ENCODE results near the gene GAB4. TPM values are rescaled to one million over a fixed set of nuclear protein-coding genes. Genes with fewer than 3 reads are reported as not detected.

GAB4 gene
- total RNA-seq, 2 experiments from 2014 or later = not detected

DNA sequence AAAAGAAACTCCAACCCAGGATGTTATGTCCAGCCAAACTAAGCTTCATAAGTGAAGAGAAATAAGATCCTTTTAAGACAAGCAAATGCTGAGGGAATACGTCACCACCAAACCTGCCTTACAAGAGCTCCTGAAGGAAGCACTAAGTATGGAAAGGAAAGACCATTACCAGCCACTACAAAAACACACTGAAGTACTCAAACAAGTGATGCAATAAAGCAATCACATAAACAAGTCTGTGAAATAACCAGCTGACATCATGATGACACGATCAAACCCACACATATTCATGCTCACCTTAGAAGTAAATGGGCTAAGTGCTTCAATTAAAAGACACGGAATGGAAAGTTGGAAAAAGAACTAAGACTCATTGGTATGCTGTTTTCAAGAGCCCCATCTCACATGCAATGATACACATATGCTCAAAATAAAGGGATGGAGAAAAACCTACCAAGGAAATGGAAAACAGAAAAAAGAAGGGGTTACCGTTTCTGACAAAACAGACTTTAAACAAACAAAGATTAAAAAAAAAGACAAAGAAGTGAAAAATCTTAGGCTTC is 82.5 kb downstream of the GAB4 start:
- Mint-ChIP-seq H3K4me3 (no peak overlapping the region), H3K36me3 (ENCODE audit: low read depth) (no peaks in the 10 kb centered on the region), H3K9me3 (no peaks in the 10 kb centered on the region), H3K27me3 (peaks cover 71% of the 10 kb centered on the region), H3K27ac (no peak overlapping the region), H3K4me1 (ENCODE audit: low read depth) (no peaks in the 10 kb centered on the region)
- intact Hi-C loops (cut with DNase I, micrococcal nuclease) = no loop called here
- Histone ChIP-seq H3K27ac (ENCODE audit: low read depth in 1 of 2, low read length in 2 of 2) (no peak overlapping the region), H3K36me3 (ENCODE audit: insufficient read depth, low read length) (no peaks in the 10 kb centered on the region), H3K4me3 (ENCODE audit: low read length) (no peak overlapping the region), H3K9me3 (ENCODE audit: control insufficient read depth in 1 of 2, insufficient read depth in 1 of 2, low read length in 2 of 2) (no peaks in the 10 kb centered on the region), H3K27me3 (ENCODE audit: control insufficient read depth in 1 of 2, insufficient read depth in 2 of 2, low read length in 2 of 2) (peaks cover 4 to 7% of the 10 kb centered on the region in 2 experiments), H3K4me1 (ENCODE audit: insufficient read depth, low read length) (no peaks in the 10 kb centered on the region)
- ChIA-PET CTCF (interaction anchor here (1.0 kb wide), 1 partner anchor 576 kb away, joined by 3 read pairs; no protein-coding TSS in a partner anchor), POLR2A (no interaction called here)
- ATAC-seq (ENCODE audit: poor library complexity) (no peak), DNase-seq (no peak)
- TF ChIP-seq, protein P1, sequence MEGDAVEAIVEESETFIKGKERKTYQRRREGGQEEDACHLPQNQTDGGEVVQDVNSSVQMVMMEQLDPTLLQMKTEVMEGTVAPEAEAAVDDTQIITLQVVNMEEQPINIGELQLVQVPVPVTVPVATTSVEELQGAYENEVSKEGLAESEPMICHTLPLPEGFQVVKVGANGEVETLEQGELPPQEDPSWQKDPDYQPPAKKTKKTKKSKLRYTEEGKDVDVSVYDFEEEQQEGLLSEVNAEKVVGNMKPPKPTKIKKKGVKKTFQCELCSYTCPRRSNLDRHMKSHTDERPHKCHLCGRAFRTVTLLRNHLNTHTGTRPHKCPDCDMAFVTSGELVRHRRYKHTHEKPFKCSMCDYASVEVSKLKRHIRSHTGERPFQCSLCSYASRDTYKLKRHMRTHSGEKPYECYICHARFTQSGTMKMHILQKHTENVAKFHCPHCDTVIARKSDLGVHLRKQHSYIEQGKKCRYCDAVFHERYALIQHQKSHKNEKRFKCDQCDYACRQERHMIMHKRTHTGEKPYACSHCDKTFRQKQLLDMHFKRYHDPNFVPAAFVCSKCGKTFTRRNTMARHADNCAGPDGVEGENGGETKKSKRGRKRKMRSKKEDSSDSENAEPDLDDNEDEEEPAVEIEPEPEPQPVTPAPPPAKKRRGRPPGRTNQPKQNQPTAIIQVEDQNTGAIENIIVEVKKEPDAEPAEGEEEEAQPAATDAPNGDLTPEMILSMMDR (IDR thresholded peaks at IDR 0.05) = no peak

DNA sequence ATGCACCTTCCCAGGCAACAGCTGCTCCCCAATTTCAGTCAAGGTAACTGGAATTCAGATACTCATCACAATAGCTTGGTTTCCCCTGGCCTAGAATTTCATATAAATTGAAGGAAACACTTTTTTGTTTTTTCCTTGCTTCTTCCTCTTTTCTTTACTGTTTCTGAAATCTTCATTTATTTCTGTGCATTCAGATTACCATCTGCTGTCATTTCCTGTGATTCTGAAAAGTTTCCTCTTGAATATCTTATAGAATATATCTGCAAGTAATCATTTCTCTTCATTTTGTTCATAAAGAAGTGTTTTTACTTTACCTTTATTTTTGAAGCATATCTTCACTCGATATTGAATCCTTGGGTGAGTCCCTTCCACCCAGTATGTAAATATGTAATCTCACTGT is 85.3 kb downstream of the GAB4 start:
- Mint-ChIP-seq H3K4me1 (ENCODE audit: low read depth) (no peaks in the 10 kb centered on the region), H3K4me3 (no peak overlapping the region), H3K27ac (no peak overlapping the region), H3K36me3 (ENCODE audit: low read depth) (no peaks in the 10 kb centered on the region), H3K27me3 (peaks cover 58% of the 10 kb centered on the region), H3K9me3 (no peaks in the 10 kb centered on the region)
- DNase-seq = no peak
- Histone ChIP-seq H3K4me3 (ENCODE audit: low read length) (no peak overlapping the region), H3K4me1 (ENCODE audit: insufficient read depth, low read length) (no peaks in the 10 kb centered on the region), H3K27me3 (ENCODE audit: control insufficient read depth in 1 of 2, insufficient read depth in 2 of 2, low read length in 2 of 2) (peaks cover 0 to 4% of the 10 kb centered on the region in 2 experiments), H3K9me3 (ENCODE audit: control insufficient read depth in 1 of 2, insufficient read depth in 1 of 2, low read length in 2 of 2) (no peaks in the 10 kb centered on the region), H3K27ac (ENCODE audit: low read depth in 1 of 2, low read length in 2 of 2) (no peak overlapping the region), H3K36me3 (ENCODE audit: insufficient read depth, low read length) (no peaks in the 10 kb centered on the region)
- ChIA-PET POLR2A (no interaction called here), CTCF (no interaction called here)
- intact Hi-C loops (cut with DNase I, micrococcal nuclease) = no loop called here
- ATAC-seq (ENCODE audit: poor library complexity) = no peak
- TF ChIP-seq, protein P1 (IDR thresholded peaks at IDR 0.05) = no peak

DNA sequence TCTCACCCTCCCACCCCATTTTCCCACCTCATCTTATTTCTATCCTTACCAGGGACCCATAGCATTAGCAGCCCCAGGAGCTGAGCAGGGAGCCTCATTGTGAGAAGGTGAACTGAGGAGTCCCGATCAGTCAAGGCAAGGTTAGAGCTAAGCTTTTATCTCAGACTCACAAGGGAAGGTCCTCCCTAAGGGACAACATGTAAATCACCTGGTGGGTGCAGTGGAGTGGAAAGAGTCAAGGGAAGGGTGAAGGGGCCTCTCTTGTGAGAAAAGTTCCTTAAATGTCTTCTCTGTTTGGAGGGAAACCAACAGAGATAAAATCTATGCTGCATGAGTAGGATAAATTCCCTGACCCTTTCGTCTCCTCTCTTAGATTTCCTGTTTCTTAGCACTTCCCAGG is 85.9 kb downstream of the GAB4 start:
- Mint-ChIP-seq H3K36me3 (ENCODE audit: low read depth) (no peaks in the 10 kb centered on the region), H3K4me3 (no peak overlapping the region), H3K27ac (no peak overlapping the region), H3K9me3 (no peaks in the 10 kb centered on the region), H3K27me3 (peaks cover 63% of the 10 kb centered on the region), H3K4me1 (ENCODE audit: low read depth) (no peaks in the 10 kb centered on the region)
- no peaks in the 10 kb centered on the region for H3K36me3 ChIP-seq (ENCODE audit: insufficient read depth, low read length)
- no peak for DNase-seq
- intact Hi-C loops (cut with DNase I, micrococcal nuclease) = no loop called here
- no peak for ATAC-seq (ENCODE audit: poor library complexity)
- H3K9me3 ChIP-seq (ENCODE audit: control insufficient read depth in 1 of 2, insufficient read depth in 1 of 2, low read length in 2 of 2) = no peaks in the 10 kb centered on the region
- CTCF ChIA-PET = no interaction called here
- POLR2A ChIA-PET = no interaction called here
- H3K4me1 ChIP-seq (ENCODE audit: insufficient read depth, low read length) = no peaks in the 10 kb centered on the region
- H3K4me3 ChIP-seq (ENCODE audit: low read length) = no peak overlapping the region
- TF ChIP-seq, protein P1 (IDR thresholded peaks at IDR 0.05) = no peak
- peaks cover 2 to 4% of the 10 kb centered on the region in 2 experiments for H3K27me3 ChIP-seq (ENCODE audit: control insufficient read depth in 1 of 2, insufficient read depth in 2 of 2, low read length in 2 of 2)
- H3K27ac ChIP-seq (ENCODE audit: low read depth in 1 of 2, low read length in 2 of 2) = no peak overlapping the region
